HUDEP-2 (cell line): ENCODE results near the gene MAPK12.

Experiments
- DNase-seq, 76 experiments: peaks; one replicate each; lab custom pipeline; 2025; ENCODE audit not compliant: unreplicated experiment in 76 of 76; lab: John Stamatoyannopoulos, UW

Gene MAPK12

DNA sequence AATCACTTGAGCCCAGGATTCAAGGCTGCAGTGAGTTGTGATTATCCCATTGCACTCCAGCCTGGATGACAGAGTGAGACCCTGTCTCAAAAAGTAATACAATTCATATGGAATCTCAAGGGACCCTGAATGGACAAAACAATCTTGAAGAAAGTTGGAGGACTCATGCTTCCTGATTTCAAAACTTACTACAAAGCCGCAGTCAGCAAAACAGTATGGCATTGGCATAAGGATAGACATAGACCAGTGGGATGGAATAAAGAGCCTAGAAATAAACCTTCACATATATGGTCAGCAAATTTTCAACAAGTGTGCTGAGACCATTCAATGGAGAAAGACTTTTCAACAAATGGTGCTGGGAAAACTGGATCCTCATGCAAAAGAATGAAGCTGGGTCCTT, 58.2 kb downstream of the MAPK12 start:
- DNase-seq = no peak
